HepG2 (cell line): ENCODE measurements around the gene GPT2. TPM values are rescaled to one million over a fixed set of nuclear protein-coding genes. Genes with fewer than 3 reads are reported as not detected.
A peak's percentile ranks its signal among the peaks of the same experiment; 100 is the strongest.

Experiments
- ELF3 ChIP-seq: IDR thresholded peaks from 2 replicates; pipeline ENCODE4 v1.6.1; 2016; ENCODE audit warnings: missing genetic modification reagents, missing compliant biosample characterization
- PITX1 ChIP-seq: sonication (generic); formaldehyde crosslinking; IDR thresholded peaks from 2 replicates; pipeline ENCODE4 v1.5.1; 2020; ENCODE audit warnings: mild to moderate bottlenecking, missing genetic modification reagents
- TARDBP ChIP-seq: sonication (generic); formaldehyde crosslinking; IDR thresholded peaks from 2 replicates; pipeline ENCODE4 v1.8.0; 2022; ENCODE audit warnings: mild to moderate bottlenecking, missing genetic modification reagents
- THAP11 ChIP-seq: IDR thresholded peaks from 2 replicates; pipeline ENCODE4 v1.6.1; 2016; ENCODE audit warnings: missing biosample characterization, missing genetic modification reagents
- ZNF614 ChIP-seq: IDR thresholded peaks from 2 replicates; pipeline ENCODE4 v1.6.1; 2018; ENCODE audit warnings: missing biosample characterization, missing genetic modification reagents, inconsistent platforms, borderline replicate concordance
- ZNF644 ChIP-seq: IDR thresholded peaks from 2 replicates; pipeline ENCODE4 v1.6.1; 2016; ENCODE audit warnings: low read depth
- ZNF746 ChIP-seq: sonication (generic); formaldehyde crosslinking; IDR thresholded peaks from 2 replicates; pipeline ENCODE4 v1.8.0; 2022; ENCODE audit warnings: mild to moderate bottlenecking, missing genetic modification reagents
- ZNF788 ChIP-seq: sonication (generic); formaldehyde crosslinking; IDR thresholded peaks from 2 replicates; pipeline ENCODE4 v1.5.0; 2020; ENCODE audit warnings: mild to moderate bottlenecking, missing genetic modification reagents, borderline replicate concordance
- ZSCAN9 ChIP-seq: IDR thresholded peaks from 2 replicates; pipeline ENCODE4 v1.6.1; 2016; ENCODE audit warnings: borderline replicate concordance
- polyA plus RNA-seq, 8 experiments: library from polyadenylated mRNA; depleted of rRNA in 3 of 8; stranded (reverse) in 7 of 8; unstranded in 1 of 8; fragments of >200 nt; fragmentation: Illumina TruSeq in 4 of 8; extraction: Trizol in 4 of 8; gene quantifications; 2 replicates each; pipeline versions ENCODE4 v1.2.1 to v1.2.3, GENCODE V29; 2011 to 2016; ENCODE audit warnings: low read depth in 4 of 8, missing spikeins in 1 of 8, mixed read lengths in 1 of 8; ENCODE audit not compliant: insufficient read depth in 1 of 8
- total RNA-seq, 5 experiments: library from RNA; depleted of rRNA; stranded (reverse); fragments of >200 nt; fragmentation: Illumina TruSeq; extraction: Trizol; gene quantifications; 2 replicates each; pipeline ENCODE4 v1.2.3, GENCODE V29; 2016; ENCODE audit warnings: low read depth in 1 of 5
- TF ChIP-seq, protein P1 (sequence below): IDR thresholded peaks from 2 replicates; pipeline ENCODE4 v1.6.1; 2016; ENCODE audit warnings: missing compliant biosample characterization, missing genetic modification reagents, borderline replicate concordance
- TF ChIP-seq, protein P2 (sequence below): sonication (generic); formaldehyde crosslinking; IDR thresholded peaks from 2 replicates; pipeline ENCODE4 v1.4.0; 2020; ENCODE audit warnings: missing genetic modification reagents
- TF ChIP-seq, protein P3 (sequence below): sonication (generic); formaldehyde crosslinking; IDR thresholded peaks from 2 replicates; pipeline ENCODE4 v1.4.0; 2020; ENCODE audit warnings: missing genetic modification reagents
- TF ChIP-seq, protein P4 (sequence below): sonication (generic); formaldehyde crosslinking; IDR thresholded peaks from 2 replicates; pipeline ENCODE4 v1.4.0; 2020; ENCODE audit warnings: missing genetic modification reagents
- TF ChIP-seq, protein P5 (sequence below): sonication (generic); formaldehyde crosslinking; IDR thresholded peaks from 2 replicates; pipeline ENCODE4 v1.5.1; 2020; ENCODE audit warnings: missing genetic modification reagents, mild to moderate bottlenecking, borderline replicate concordance
- TF ChIP-seq, protein P6 (sequence below): sonication (generic); formaldehyde crosslinking; IDR thresholded peaks from 2 replicates; pipeline ENCODE4 v1.4.0; 2020; ENCODE audit warnings: missing genetic modification reagents

GPT2 gene
- total and polyA plus RNA-seq, 2 of the 13 experiments (the other 11 are each of a cell fraction or from before 2014, with no cell fraction given), result 138 to 267 TPM

DNA sequence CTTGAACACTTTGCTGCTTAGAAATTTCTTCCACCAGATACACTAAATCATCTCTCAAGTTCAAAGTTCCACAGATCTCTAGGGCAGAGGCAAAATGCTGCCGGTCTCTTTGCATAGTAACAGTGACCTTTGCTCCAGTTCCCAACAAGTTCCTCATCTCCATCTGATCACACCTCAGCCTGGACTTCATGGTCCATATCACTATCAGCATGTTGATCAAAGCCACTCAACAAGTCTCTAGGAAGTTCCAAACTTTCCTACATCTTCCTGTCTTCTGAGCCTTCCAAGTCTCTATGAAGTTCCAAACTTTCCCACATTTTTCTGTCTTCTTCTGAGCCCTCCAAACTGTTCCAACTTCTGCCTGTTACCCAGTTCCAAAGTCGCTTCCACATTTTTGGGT, 15.3 kb upstream of the GPT2 start (continued):
- TF ChIP-seq, protein P1, sequence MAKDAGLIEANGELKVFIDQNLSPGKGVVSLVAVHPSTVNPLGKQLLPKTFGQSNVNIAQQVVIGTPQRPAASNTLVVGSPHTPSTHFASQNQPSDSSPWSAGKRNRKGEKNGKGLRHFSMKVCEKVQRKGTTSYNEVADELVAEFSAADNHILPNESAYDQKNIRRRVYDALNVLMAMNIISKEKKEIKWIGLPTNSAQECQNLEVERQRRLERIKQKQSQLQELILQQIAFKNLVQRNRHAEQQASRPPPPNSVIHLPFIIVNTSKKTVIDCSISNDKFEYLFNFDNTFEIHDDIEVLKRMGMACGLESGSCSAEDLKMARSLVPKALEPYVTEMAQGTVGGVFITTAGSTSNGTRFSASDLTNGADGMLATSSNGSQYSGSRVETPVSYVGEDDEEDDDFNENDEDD, result 0 out of 2 replicates have a peak, but pooled peaks have one; percentile 34
- TF ChIP-seq ZNF788 (CRISPR knock-in tag) (peak; percentile 45; the same call in 1 of the 2 replicates), PITX1 (CRISPR knock-in tag) (0 out of 2 replicates have a peak, but pooled peaks have one; percentile 18), THAP11 (peak; percentile 65), ELF3 (CRISPR knock-in tag) (peak; percentile 86; the same call in 1 of the 2 replicates), ZNF746 (CRISPR knock-in tag) (peak; percentile 70; the same call in 1 of the 2 replicates), ZNF644 (CRISPR knock-in tag) (peak; percentile 90), ZSCAN9 (CRISPR knock-in tag) (peak; percentile 69; the same call in 1 of the 2 replicates), ZNF614 (CRISPR knock-in tag) (0 out of 2 replicates have a peak, but pooled peaks have one; percentile 77), TARDBP (CRISPR knock-in tag) (peak; percentile 57; the same call in 1 of the 2 replicates)
- TF ChIP-seq, protein P2, sequence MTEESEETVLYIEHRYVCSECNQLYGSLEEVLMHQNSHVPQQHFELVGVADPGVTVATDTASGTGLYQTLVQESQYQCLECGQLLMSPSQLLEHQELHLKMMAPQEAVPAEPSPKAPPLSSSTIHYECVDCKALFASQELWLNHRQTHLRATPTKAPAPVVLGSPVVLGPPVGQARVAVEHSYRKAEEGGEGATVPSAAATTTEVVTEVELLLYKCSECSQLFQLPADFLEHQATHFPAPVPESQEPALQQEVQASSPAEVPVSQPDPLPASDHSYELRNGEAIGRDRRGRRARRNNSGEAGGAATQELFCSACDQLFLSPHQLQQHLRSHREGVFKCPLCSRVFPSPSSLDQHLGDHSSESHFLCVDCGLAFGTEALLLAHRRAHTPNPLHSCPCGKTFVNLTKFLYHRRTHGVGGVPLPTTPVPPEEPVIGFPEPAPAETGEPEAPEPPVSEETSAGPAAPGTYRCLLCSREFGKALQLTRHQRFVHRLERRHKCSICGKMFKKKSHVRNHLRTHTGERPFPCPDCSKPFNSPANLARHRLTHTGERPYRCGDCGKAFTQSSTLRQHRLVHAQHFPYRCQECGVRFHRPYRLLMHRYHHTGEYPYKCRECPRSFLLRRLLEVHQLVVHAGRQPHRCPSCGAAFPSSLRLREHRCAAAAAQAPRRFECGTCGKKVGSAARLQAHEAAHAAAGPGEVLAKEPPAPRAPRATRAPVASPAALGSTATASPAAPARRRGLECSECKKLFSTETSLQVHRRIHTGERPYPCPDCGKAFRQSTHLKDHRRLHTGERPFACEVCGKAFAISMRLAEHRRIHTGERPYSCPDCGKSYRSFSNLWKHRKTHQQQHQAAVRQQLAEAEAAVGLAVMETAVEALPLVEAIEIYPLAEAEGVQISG (CRISPR knock-in tag), result 0 out of 2 replicates have a peak, but pooled peaks have one; percentile 33
- TF ChIP-seq, protein P3, sequence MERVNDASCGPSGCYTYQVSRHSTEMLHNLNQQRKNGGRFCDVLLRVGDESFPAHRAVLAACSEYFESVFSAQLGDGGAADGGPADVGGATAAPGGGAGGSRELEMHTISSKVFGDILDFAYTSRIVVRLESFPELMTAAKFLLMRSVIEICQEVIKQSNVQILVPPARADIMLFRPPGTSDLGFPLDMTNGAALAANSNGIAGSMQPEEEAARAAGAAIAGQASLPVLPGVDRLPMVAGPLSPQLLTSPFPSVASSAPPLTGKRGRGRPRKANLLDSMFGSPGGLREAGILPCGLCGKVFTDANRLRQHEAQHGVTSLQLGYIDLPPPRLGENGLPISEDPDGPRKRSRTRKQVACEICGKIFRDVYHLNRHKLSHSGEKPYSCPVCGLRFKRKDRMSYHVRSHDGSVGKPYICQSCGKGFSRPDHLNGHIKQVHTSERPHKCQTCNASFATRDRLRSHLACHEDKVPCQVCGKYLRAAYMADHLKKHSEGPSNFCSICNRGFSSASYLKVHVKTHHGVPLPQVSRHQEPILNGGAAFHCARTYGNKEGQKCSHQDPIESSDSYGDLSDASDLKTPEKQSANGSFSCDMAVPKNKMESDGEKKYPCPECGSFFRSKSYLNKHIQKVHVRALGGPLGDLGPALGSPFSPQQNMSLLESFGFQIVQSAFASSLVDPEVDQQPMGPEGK (CRISPR knock-in tag), result 0 out of 2 replicates have a peak, but pooled peaks have one; percentile 18
- TF ChIP-seq, protein P4, sequence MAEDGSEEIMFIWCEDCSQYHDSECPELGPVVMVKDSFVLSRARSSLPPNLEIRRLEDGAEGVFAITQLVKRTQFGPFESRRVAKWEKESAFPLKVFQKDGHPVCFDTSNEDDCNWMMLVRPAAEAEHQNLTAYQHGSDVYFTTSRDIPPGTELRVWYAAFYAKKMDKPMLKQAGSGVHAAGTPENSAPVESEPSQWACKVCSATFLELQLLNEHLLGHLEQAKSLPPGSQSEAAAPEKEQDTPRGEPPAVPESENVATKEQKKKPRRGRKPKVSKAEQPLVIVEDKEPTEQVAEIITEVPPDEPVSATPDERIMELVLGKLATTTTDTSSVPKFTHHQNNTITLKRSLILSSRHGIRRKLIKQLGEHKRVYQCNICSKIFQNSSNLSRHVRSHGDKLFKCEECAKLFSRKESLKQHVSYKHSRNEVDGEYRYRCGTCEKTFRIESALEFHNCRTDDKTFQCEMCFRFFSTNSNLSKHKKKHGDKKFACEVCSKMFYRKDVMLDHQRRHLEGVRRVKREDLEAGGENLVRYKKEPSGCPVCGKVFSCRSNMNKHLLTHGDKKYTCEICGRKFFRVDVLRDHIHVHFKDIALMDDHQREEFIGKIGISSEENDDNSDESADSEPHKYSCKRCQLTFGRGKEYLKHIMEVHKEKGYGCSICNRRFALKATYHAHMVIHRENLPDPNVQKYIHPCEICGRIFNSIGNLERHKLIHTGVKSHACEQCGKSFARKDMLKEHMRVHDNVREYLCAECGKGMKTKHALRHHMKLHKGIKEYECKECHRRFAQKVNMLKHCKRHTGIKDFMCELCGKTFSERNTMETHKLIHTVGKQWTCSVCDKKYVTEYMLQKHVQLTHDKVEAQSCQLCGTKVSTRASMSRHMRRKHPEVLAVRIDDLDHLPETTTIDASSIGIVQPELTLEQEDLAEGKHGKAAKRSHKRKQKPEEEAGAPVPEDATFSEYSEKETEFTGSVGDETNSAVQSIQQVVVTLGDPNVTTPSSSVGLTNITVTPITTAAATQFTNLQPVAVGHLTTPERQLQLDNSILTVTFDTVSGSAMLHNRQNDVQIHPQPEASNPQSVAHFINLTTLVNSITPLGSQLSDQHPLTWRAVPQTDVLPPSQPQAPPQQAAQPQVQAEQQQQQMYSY (CRISPR knock-in tag), result peak; percentile 59; the same call in 1 of the 2 replicates
- TF ChIP-seq, protein P5, sequence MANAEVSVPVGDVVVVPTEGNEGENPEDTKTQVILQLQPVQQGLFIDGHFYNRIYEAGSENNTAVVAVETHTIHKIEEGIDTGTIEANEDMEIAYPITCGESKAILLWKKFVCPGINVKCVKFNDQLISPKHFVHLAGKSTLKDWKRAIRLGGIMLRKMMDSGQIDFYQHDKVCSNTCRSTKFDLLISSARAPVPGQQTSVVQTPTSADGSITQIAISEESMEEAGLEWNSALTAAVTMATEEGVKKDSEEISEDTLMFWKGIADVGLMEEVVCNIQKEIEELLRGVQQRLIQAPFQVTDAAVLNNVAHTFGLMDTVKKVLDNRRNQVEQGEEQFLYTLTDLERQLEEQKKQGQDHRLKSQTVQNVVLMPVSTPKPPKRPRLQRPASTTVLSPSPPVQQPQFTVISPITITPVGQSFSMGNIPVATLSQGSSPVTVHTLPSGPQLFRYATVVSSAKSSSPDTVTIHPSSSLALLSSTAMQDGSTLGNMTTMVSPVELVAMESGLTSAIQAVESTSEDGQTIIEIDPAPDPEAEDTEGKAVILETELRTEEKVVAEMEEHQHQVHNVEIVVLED (CRISPR knock-in tag), result 0 out of 2 replicates have a peak, but pooled peaks have one; percentile 13
- TF ChIP-seq, protein P6, sequence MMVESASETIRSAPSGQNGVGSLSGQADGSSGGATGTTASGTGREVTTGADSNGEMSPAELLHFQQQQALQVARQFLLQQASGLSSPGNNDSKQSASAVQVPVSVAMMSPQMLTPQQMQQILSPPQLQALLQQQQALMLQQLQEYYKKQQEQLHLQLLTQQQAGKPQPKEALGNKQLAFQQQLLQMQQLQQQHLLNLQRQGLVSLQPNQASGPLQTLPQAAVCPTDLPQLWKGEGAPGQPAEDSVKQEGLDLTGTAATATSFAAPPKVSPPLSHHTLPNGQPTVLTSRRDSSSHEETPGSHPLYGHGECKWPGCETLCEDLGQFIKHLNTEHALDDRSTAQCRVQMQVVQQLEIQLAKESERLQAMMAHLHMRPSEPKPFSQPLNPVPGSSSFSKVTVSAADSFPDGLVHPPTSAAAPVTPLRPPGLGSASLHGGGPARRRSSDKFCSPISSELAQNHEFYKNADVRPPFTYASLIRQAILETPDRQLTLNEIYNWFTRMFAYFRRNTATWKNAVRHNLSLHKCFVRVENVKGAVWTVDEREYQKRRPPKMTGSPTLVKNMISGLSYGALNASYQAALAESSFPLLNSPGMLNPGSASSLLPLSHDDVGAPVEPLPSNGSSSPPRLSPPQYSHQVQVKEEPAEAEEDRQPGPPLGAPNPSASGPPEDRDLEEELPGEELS, result peak; percentile 80
